GM19468 (cell line): ENCODE measurements around the gene CROCC2.

ENCODE experiments used
- ATAC-seq: cut with Tn5 transposase; IDR thresholded peaks from one replicate; pipeline ENCODE4 v1.9.1; 2021; ENCODE audit warnings: mild to moderate bottlenecking, moderate library complexity, moderate number of reproducible peaks; ENCODE audit not compliant: unreplicated experiment; ENCODE audit errors: extremely low read depth

The CROCC2 gene

GRCh38 chr2:240995041-240996021 lies 89.2 kb downstream of the CROCC2 start:
- ATAC-seq = no peak

- no peak for ATAC-seq
These were observed 90.2 kb downstream of the CROCC2 start for GRCh38 chr2:240996161-240996833.

GRCh38 chr2:240996834-240997140 lies 90.7 kb downstream of the CROCC2 start:
- ATAC-seq = no peak

- no peak for ATAC-seq
These were observed 91.2 kb downstream of the CROCC2 start for GRCh38 chr2:240997141-240997855.

- ATAC-seq = no peak
These were observed 91.9 kb downstream of the CROCC2 start, which contains the start of gene SNED1 for GRCh38 chr2:240997856-240998705. TSS of gene SNED1 (plus strand) at chr2:240998618. CDS start at chr2:240998838, 220 bp downstream.

DNA sequence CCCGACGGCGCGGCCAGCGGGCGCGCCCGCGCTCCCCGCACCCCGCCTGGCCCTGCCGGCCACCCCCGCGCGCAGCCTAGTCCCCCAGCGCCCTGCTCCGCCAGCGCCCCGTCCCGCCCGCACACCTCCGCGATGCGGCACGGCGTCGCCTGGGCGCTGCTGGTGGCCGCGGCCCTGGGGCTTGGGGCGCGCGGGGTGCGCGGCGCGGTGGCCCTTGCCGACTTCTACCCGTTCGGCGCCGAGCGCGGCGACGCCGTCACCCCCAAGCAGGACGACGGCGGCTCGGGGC lies 92.5 kb downstream of the CROCC2 start:
- ATAC-seq = no peak

DNA sequence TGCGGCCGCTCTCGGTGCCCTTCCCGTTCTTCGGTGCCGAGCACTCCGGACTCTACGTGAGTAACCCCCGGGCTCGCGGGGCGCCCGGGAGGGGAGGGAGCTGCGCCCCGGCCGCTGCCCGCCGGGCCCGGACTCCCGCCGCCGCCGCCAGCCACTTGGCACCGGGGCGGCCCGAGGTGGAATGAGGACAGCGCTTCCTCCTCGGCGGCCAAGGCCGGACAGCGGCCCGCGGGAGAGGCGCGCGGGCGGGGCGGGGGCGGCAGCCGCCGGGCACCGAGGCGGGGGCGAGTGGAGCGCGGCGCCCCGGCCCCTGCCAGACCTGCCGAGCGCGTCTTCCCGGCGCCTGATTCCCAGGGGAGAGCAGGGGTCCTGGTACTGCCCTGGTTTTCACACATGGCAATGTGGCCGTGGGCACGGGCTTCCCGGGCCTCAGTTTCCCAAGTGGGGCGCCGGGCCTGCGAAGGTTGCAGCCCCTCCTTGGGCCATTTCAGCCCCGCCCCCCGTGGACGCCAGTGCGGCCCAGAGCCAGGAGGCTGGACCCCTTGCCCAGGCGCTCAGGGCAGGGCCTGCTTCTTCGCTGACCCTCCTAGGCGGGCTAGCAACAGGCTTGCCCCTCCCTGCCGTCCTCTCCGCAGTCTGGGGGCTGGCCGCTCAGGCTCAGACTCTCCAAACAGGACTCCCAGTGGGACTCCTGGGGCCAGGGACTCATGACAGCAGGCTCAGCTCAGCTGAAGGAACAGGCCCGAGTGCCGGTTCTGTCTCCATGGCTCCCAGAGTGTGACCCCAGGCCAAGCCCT lies 93.1 kb downstream of the CROCC2 start:
- no peak for ATAC-seq

DNA sequence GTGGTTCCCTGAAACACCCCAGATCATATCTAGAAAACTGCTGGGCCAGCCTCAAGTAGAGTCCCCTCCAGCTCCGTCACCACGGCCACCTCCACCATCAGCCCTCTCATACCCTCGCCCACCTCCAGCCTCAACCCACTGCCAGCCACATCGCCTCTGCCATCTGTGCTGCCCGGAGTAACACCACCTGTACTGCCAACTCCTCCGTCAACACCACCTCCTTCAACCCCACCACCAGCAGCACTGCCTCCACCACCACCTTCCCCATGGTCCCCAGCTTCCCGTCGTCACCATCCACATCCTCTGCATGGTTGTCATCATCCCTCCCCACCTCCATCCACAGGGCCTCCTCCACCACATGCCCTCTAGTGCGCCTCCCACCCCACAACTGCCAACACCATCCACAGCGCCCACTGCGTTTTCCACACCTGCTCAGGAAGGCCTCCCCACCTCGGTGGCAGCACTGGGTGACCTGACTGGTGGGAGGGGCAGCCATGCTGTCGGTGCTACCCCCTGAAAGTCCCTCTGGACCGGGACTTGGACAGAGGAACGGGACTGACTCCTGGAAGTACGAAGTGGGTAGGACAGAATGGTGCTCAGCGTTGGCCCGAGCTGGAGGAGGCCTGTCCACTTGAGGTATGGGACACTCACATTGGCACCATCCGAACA lies 93.9 kb downstream of the CROCC2 start:
- ATAC-seq = no peak

DNA sequence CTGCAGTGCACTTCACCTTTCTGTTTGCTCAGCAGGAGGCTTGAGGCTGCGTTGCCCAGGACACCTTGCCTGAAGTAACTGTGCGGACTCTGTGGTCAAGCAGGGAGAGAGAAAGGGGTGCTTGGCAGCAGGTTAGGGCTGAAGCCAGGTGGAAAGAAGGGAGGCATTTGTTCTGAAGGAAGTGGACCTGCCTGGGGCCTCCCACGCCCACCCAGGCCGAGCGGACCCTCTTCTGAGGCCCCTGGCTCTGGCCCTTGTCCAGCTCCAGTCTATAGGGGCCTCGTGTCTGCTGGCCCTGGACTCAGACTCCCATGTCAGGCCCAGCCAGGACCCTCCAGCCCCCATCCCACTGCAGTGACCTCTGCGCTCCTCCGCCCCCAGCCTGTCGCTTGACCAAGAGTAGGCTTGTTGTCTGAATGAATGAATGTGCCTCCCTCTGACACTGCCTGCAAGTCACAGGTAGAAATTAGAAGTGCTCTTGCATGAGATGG lies 94.7 kb downstream of the CROCC2 start:
- no peak for ATAC-seq

GRCh38 chr2:241001413-241002274 lies 95.5 kb downstream of the CROCC2 start:
- ATAC-seq = no peak

DNA sequence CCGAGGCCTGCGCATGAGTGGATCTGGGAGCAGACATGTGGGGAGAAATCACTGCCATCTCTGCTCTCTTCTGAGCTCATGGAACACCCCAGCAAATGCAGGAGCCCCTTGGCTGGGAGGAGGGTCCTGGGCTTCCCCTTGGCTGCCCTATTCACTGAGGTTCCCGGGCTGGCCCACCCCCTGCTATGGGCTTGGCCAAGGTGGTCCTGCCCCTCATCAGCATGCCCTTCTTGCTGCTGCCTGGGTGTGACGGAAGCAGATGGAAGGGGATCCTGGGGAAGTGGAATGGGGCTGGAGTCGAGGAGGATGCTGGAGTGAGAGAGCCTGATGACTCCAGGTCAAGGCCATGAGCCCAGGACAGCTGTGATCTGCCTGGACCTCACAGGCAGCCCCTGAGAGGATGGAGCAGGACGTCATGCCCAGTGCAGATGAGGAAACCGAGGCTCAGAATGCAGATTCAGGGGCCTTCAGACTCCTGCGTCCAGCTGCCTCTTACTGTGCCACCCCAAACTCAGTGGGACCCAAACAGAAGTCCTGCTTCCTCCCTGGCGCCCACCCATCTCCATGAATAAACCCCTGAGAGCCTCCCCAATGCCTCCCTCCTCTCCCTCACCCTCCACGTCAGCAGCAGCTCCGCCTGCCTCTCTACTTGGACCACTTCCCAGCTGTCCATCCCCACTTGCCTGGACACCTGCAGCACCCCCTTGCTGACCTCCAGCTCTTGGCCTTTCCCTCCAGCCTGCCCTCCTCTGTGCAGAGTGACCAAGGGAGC lies 96.3 kb downstream of the CROCC2 start:
- ATAC-seq = no peak

- no peak for ATAC-seq
These were observed 96.9 kb downstream of the CROCC2 start for GRCh38 chr2:241003047-241003360.

- ATAC-seq = no peak
These were observed 97.2 kb downstream of the CROCC2 start for GRCh38 chr2:241003369-241003768.

- no peak for ATAC-seq
These were observed 97.9 kb downstream of the CROCC2 start for GRCh38 chr2:241003830-241004564.

DNA sequence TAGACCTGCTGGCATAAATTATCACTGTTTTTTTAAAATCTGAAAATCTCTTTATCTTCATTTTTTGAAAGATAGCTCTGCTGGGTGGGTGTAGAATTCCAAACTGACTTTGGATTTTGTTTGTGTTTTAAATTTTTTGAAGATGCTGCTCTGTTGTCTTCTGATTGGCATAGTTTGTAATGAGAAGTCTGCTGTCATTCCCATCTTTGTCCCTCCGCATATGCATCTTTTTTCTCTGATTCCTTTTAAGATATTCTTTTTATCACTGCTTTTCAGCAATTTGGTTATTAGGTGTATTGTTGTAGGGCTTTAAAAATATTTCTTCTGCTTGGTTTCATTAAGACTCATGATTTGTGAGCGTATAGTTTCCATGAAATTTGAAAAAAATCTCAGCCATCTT lies 99.4 kb downstream of the CROCC2 start:
- no peak for ATAC-seq

DNA sequence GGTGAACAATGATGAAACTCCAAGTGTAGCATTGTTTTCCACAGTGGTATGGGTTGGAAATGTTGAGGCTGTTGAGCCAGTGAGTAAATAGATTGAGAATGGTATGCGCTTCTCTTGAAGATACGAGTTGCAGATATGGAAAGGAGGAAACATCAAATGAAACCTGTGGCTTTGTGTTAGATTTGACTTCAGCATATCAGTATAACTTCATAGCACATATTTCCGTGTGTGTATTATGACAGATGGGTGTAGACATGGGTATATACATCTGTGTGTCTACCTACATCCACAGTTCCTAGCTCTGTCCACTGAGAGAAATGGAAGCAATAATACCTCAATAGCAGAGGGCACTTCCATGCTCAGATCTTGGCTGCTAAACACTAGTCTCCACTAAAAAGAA lies 100.3 kb downstream of the CROCC2 start:
- ATAC-seq = no peak

DNA sequence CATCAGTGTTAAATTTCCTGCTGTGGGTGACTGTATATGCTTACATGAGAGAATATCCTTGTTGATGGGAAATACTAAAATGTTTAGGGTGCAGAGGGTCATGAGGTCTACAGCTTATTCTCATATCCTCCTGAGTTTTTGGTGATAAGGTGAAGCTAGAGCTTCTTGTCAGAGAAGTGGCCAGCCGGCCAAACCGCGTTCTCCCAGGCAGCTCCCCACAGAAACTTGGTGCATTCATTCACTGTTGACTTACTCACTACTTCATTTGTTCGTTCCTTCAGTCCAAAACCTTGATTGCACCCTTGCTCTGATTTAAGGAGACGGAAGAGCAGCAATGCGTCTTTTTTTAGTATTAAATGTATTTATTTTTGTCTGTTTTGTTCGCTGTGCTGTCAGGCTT lies 101.0 kb downstream of the CROCC2 start:
- ATAC-seq = no peak
